RWPE2 (cell line): ENCODE results near the gene C5orf22.

Source experiments
- ATAC-seq: fragments of 200-7000 bp; cut with Tn5 transposase; 3 replicates; pipeline ENCODE4 v1.9.1; 2021; ENCODE audit warnings: low read depth
- DNase-seq: peaks from one replicate; pipeline ENCODE4 v3.0.0-alpha.2; 2020; ENCODE audit warnings: low spot score
- H3K27ac ChIP-seq: fragments of 450-650 bp; 2 replicates; pipeline ENCODE4 v1.5.1; 2017; ENCODE audit warnings: mild to moderate bottlenecking; ENCODE audit not compliant: poor library complexity, severe bottlenecking
- H3K27me3 ChIP-seq: fragments of 250-450 bp; sonication (Bioruptor Pico); 2 replicates; pipeline ENCODE4 v1.5.1; 2021; ENCODE audit warnings: mild to moderate bottlenecking, moderate library complexity; ENCODE audit not compliant: insufficient read depth, poor library complexity, severe bottlenecking
- H3K36me3 ChIP-seq: fragments of 250-450 bp; sonication (Bioruptor Pico); 2 replicates; pipeline ENCODE4 v1.5.1; 2020; ENCODE audit warnings: low read depth, mild to moderate bottlenecking, moderate library complexity
- H3K4me1 ChIP-seq: fragments of 250-450 bp; sonication (Bioruptor Pico); 2 replicates; pipeline ENCODE4 v1.5.1; 2021; ENCODE audit warnings: mild to moderate bottlenecking, moderate library complexity; ENCODE audit not compliant: insufficient read depth, poor library complexity, severe bottlenecking
- H3K4me3 ChIP-seq: fragments of 250-450 bp; sonication (Bioruptor Pico); 2 replicates; pipeline ENCODE4 v1.5.1; 2021; ENCODE audit warnings: mild to moderate bottlenecking, moderate library complexity; ENCODE audit not compliant: severe bottlenecking
- H3K9me3 ChIP-seq: fragments of 250-450 bp; sonication (Bioruptor Pico); 2 replicates; pipeline ENCODE4 v1.5.1; 2021; ENCODE audit warnings: mild to moderate bottlenecking, moderate library complexity; ENCODE audit not compliant: severe bottlenecking
- TF ChIP-seq, protein P1 (sequence below): fragments of 450-650 bp; IDR thresholded peaks from one replicate; pipeline ENCODE4 v1.5.1; 2017; ENCODE audit warnings: mild to moderate bottlenecking, moderate library complexity; ENCODE audit not compliant: poor library complexity, severe bottlenecking

C5orf22 gene

DNA sequence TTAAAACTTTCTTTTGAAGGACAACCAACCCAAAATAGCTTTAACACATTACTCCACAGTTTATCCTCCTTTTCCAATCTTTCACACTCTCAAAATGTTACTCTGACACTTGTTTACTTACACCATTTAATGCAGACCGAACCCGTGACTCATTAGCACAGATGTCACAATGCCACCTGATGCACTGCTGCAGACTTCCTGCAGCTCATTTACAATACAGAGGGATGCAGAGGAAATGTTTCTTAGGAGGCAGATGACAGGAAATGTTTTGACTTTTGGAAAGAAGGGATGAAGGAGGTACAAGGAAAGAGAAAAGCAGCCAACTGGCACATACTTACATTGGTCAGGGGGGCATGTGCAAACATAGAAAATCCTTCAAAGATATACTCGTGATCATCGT lies 39.2 kb upstream of the C5orf22 start:
- Histone ChIP-seq H3K36me3 (peaks cover 84% of the 10 kb centered on the region), H3K27ac (no peak overlapping the region), H3K9me3 (no peaks in the 10 kb centered on the region), H3K4me3 (no peak overlapping the region), H3K27me3 (no peaks in the 10 kb centered on the region), H3K4me1 (no peaks in the 10 kb centered on the region)
- no peak for DNase-seq
- TF ChIP-seq, protein P1, sequence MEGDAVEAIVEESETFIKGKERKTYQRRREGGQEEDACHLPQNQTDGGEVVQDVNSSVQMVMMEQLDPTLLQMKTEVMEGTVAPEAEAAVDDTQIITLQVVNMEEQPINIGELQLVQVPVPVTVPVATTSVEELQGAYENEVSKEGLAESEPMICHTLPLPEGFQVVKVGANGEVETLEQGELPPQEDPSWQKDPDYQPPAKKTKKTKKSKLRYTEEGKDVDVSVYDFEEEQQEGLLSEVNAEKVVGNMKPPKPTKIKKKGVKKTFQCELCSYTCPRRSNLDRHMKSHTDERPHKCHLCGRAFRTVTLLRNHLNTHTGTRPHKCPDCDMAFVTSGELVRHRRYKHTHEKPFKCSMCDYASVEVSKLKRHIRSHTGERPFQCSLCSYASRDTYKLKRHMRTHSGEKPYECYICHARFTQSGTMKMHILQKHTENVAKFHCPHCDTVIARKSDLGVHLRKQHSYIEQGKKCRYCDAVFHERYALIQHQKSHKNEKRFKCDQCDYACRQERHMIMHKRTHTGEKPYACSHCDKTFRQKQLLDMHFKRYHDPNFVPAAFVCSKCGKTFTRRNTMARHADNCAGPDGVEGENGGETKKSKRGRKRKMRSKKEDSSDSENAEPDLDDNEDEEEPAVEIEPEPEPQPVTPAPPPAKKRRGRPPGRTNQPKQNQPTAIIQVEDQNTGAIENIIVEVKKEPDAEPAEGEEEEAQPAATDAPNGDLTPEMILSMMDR = no peak
- ATAC-seq = no peak

DNA sequence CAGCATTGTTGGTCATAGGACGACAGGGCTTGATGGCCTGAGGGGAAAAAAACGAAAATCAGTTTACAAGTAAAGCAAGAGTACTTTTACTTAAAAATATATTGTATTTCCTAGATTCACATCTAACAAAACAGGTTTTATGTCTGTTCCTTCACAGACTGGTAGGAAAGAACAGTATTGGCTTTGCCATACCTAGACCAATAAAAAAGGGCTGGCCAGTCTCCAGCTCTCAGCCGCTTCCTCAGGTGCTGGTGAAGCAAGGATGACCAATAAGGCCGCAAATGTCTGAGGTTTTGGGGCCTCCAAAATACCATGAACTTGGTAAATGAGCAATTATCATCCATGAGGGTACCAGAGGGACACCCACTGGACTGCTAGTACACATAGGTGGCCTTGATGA lies 36.8 kb upstream of the C5orf22 start:
- no peak for ATAC-seq
- TF ChIP-seq, protein P1 = no peak
- Histone ChIP-seq H3K9me3 (no peaks in the 10 kb centered on the region), H3K36me3 (peaks cover 88% of the 10 kb centered on the region), H3K4me1 (no peaks in the 10 kb centered on the region), H3K27me3 (no peaks in the 10 kb centered on the region), H3K4me3 (no peak overlapping the region), H3K27ac (no peak overlapping the region)
- DNase-seq = no peak

DNA sequence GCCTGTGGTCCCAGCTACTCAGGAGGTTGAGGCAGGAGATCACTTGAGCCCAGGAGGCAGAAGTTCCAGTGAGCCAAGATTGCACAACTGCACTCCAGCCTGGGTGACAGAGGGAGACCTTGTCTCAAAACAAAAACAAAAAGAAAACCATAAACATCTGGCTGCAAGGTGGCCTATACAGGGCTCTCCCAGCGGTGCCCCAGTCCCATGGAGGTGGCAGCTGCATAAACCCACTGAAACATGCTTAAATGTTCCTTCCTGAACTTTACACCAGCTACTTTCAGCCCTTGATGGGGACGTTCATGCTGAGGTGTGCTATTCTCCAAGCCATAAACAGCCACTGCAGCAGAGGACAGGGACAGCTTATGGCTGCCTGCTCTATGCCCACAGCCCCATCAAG lies 35.8 kb upstream of the C5orf22 start:
- Histone ChIP-seq H3K9me3 (no peaks in the 10 kb centered on the region), H3K36me3 (peaks cover 87% of the 10 kb centered on the region), H3K27ac (no peak overlapping the region), H3K4me1 (no peaks in the 10 kb centered on the region), H3K4me3 (no peak overlapping the region), H3K27me3 (no peaks in the 10 kb centered on the region)
- ATAC-seq (no peak), DNase-seq (no peak)
- TF ChIP-seq, protein P1 = no peak

DNA sequence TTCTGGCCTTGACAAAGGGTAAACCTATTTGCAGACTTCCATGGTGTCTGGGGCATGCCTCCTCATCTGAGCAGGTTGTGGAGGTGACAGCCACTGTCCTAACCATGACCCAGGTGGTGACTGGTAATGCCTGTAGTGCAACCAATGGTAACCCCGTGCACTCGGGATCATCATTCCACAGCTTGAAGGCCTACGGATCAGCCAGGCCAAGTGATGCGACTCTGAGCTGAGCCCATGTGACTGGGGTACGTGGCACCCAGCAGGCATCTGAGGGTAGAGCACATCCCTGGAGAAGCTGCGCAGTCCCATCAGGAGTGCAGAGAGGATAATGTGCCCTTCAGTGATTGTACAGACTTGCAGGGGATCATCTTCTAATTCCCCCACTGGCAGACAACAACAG lies 35.2 kb upstream of the C5orf22 start:
- ATAC-seq = no peak
- H3K4me1 ChIP-seq = no peaks in the 10 kb centered on the region
- H3K27me3 ChIP-seq = no peaks in the 10 kb centered on the region
- TF ChIP-seq, protein P1 = no peak
- peaks cover 89% of the 10 kb centered on the region for H3K36me3 ChIP-seq
- H3K27ac ChIP-seq = no peak overlapping the region
- H3K4me3 ChIP-seq = no peak overlapping the region
- DNase-seq = no peak
- no peaks in the 10 kb centered on the region for H3K9me3 ChIP-seq

DNA sequence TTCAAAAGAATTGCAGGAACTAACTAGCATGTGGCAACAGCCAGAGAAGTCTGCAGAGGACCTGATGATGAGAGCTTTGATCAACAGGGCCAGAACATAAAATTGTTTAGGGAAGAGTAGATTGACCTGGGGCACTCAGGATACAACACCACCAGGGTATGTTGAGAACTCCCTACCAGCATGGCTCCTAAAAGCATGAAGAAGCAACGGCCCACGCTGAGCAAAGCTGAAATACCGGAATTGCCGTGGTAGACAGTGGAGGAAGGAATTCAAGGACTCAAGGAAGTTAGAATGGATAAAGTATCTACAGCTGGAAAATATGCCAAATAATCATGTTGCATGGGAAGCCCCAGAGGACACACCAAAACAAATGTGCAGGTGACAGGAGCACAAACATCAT lies 31.8 kb upstream of the C5orf22 start:
- H3K27me3 ChIP-seq = no peaks in the 10 kb centered on the region
- H3K9me3 ChIP-seq = no peaks in the 10 kb centered on the region
- ATAC-seq (no peak), DNase-seq (no peak)
- no peaks in the 10 kb centered on the region for H3K4me1 ChIP-seq
- TF ChIP-seq, protein P1 = no peak
- no peak overlapping the region for H3K4me3 ChIP-seq
- no peak overlapping the region for H3K27ac ChIP-seq
- peaks cover 87% of the 10 kb centered on the region for H3K36me3 ChIP-seq
